HEK293T (cell line): Measurements from ENCODE around the gene ALG12.

Source experiments
- CTCF ChIA-PET: fragments of 350-600 bp; formaldehyde crosslinking; extraction: SDS; loops from one replicate; lab custom pipeline; 2021; ENCODE audit warnings: antibody characterized with exemption, inconsistent platforms; lab: Yijun Ruan, JAX
- POLR2A ChIA-PET: fragments of 350-600 bp; formaldehyde crosslinking; extraction: SDS; loops from one replicate; lab custom pipeline; 2020; ENCODE audit warnings: antibody characterized with exemption, inconsistent platforms; lab: Yijun Ruan, JAX
- DNase-seq: peaks from one replicate; pipeline ENCODE4 v3.0.0; 2012; ENCODE audit warnings: mixed read lengths; ENCODE audit errors: extremely low spot score
- ARNT ChIP-seq: fragments of 450-650 bp; IDR thresholded peaks from 2 replicates; pipeline ENCODE4 v1.6.1; 2017; ENCODE audit warnings: mild to moderate bottlenecking
- BHLHE40 ChIP-seq: fragments of 450-650 bp; IDR thresholded peaks from 2 replicates; pipeline ENCODE4 v1.6.1; 2016; ENCODE audit warnings: mild to moderate bottlenecking, moderate library complexity, borderline replicate concordance
- CTBP1 ChIP-seq: fragments of 450-650 bp; IDR thresholded peaks from 2 replicates; pipeline ENCODE4 v1.6.1; 2016; ENCODE audit warnings: borderline replicate concordance
- ELF4 ChIP-seq: fragments of 450-650 bp; IDR thresholded peaks from 2 replicates; pipeline ENCODE4 v1.6.1; 2017; ENCODE audit warnings: antibody characterized with exemption
- FOXA1 ChIP-seq: fragments of 450-650 bp; IDR thresholded peaks from 2 replicates; pipeline ENCODE4 v1.6.1; 2016; ENCODE audit warnings: mild to moderate bottlenecking
- FOXK2 ChIP-seq: fragments of 450-650 bp; IDR thresholded peaks from 2 replicates; pipeline ENCODE4 v1.6.1; 2016; ENCODE audit warnings: mild to moderate bottlenecking
- FOXM1 ChIP-seq: fragments of 450-650 bp; IDR thresholded peaks from 2 replicates; pipeline ENCODE4 v1.6.1; 2017; ENCODE audit warnings: mild to moderate bottlenecking, borderline replicate concordance
- HDGF ChIP-seq: fragments of 450-650 bp; IDR thresholded peaks from 2 replicates; pipeline ENCODE4 v1.6.1; 2017; ENCODE audit warnings: antibody characterized with exemption, borderline replicate concordance
- L3MBTL2 ChIP-seq: fragments of 450-650 bp; conservative IDR thresholded peaks from 2 replicates; pipeline ENCODE4 v1.6.1; 2016; ENCODE audit warnings: mild to moderate bottlenecking
- LEF1 ChIP-seq: fragments of 450-650 bp; IDR thresholded peaks from 2 replicates; pipeline ENCODE4 v1.6.1; 2017; ENCODE audit warnings: mild to moderate bottlenecking, borderline replicate concordance
- NFRKB ChIP-seq: fragments of 450-650 bp; IDR thresholded peaks from 2 replicates; pipeline ENCODE4 v1.6.1; 2016; ENCODE audit warnings: mild to moderate bottlenecking, moderate library complexity
- SP1 ChIP-seq: fragments of 450-650 bp; IDR thresholded peaks from 2 replicates; pipeline ENCODE4 v1.6.1; 2017
- SUZ12 ChIP-seq: fragments of 450-650 bp; IDR thresholded peaks from 2 replicates; pipeline ENCODE4 v1.6.1; 2016; ENCODE audit warnings: mild to moderate bottlenecking
- TARDBP ChIP-seq: fragments of 450-650 bp; IDR thresholded peaks from 2 replicates; pipeline ENCODE4 v1.6.1; 2016
- ZNF384 ChIP-seq: fragments of 450-650 bp; IDR thresholded peaks from 2 replicates; pipeline ENCODE4 v1.6.1; 2016
- TF ChIP-seq, protein P1 (sequence below): fragments of 450-650 bp; IDR thresholded peaks from 2 replicates; pipeline ENCODE4 v1.6.1; 2016

ALG12 gene

DNA sequence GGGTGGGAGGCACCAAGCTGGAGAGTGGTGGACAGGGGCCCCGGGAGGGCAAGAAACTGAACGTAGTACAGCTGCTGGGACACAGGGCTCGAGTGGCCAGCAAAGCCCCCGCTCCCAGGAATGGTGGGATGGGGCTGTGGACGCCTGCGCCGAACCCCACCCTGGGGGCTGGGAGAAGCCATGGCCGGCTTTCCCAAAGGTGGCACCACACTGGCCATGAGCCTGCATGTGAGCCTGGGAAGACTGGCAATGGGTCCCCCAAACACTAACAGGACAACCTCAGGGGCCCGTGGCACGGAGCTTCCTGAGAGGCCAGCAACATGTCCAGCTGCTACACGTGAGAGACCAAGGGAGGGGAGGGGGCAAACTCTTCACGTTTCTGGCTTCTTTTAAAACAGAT is 4.0 kb downstream of the ALG12 start:
- CTCF ChIA-PET = no interaction called here
- no peak for DNase-seq
- POLR2A ChIA-PET = no interaction called here
- TF ChIP-seq FOXK2 = no peak
- TF ChIP-seq LEF1 = no peak
- no peak for TF ChIP-seq ZNF384
- no peak for TF ChIP-seq ARNT
- no peak for TF ChIP-seq FOXA1
- TF ChIP-seq SUZ12 = no peak
- no peak for TF ChIP-seq FOXM1
- no peak for TF ChIP-seq HDGF
- TF ChIP-seq NFRKB = no peak
- no peak for TF ChIP-seq SP1
- no peak for TF ChIP-seq L3MBTL2
- no peak for TF ChIP-seq ELF4

GRCh38 chr22:49913446-49913845 is 4.8 kb downstream of the ALG12 start:
- ChIA-PET CTCF (no interaction called here), POLR2A (no interaction called here)
- no peak for TF ChIP-seq FOXA1
- TF ChIP-seq FOXM1 = no peak
- no peak for TF ChIP-seq CTBP1
- no peak for TF ChIP-seq ZNF384
- TF ChIP-seq ELF4 = no peak
- TF ChIP-seq SUZ12 = no peak
- TF ChIP-seq BHLHE40 = no peak
- no peak for TF ChIP-seq NFRKB
- no peak for TF ChIP-seq TARDBP
- TF ChIP-seq L3MBTL2 = no peak
- TF ChIP-seq, protein P1, sequence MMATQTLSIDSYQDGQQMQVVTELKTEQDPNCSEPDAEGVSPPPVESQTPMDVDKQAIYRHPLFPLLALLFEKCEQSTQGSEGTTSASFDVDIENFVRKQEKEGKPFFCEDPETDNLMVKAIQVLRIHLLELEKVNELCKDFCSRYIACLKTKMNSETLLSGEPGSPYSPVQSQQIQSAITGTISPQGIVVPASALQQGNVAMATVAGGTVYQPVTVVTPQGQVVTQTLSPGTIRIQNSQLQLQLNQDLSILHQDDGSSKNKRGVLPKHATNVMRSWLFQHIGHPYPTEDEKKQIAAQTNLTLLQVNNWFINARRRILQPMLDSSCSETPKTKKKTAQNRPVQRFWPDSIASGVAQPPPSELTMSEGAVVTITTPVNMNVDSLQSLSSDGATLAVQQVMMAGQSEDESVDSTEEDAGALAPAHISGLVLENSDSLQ = no peak
- TF ChIP-seq HDGF = no peak
- no peak for TF ChIP-seq SP1
- DNase-seq = no peak

- DNase-seq = no peak
- POLR2A ChIA-PET = no interaction called here
- CTCF ChIA-PET = no interaction called here
- no peak for TF ChIP-seq FOXA1
- no peak for TF ChIP-seq NFRKB
- no peak for TF ChIP-seq FOXM1
- TF ChIP-seq LEF1 = no peak
- TF ChIP-seq TARDBP = no peak
- no peak for TF ChIP-seq ZNF384
- TF ChIP-seq CTBP1 = no peak
- no peak for TF ChIP-seq SUZ12
- no peak for TF ChIP-seq BHLHE40
- TF ChIP-seq SP1 = no peak
- no peak for TF ChIP-seq FOXK2
- TF ChIP-seq ELF4 = no peak
- TF ChIP-seq L3MBTL2 = no peak
These were observed 5.2 kb downstream of the ALG12 start for GRCh38 chr22:49913026-49913425.

GRCh38 chr22:49911881-49912625 is 6.2 kb downstream of the ALG12 start:
- DNase-seq = no peak
- CTCF ChIA-PET = no interaction called here
- TF ChIP-seq L3MBTL2 (no peak), CTBP1 (no peak), FOXK2 (no peak), HDGF (no peak)
- TF ChIP-seq, protein P1 = no peak
- POLR2A ChIA-PET = no interaction called here

DNA sequence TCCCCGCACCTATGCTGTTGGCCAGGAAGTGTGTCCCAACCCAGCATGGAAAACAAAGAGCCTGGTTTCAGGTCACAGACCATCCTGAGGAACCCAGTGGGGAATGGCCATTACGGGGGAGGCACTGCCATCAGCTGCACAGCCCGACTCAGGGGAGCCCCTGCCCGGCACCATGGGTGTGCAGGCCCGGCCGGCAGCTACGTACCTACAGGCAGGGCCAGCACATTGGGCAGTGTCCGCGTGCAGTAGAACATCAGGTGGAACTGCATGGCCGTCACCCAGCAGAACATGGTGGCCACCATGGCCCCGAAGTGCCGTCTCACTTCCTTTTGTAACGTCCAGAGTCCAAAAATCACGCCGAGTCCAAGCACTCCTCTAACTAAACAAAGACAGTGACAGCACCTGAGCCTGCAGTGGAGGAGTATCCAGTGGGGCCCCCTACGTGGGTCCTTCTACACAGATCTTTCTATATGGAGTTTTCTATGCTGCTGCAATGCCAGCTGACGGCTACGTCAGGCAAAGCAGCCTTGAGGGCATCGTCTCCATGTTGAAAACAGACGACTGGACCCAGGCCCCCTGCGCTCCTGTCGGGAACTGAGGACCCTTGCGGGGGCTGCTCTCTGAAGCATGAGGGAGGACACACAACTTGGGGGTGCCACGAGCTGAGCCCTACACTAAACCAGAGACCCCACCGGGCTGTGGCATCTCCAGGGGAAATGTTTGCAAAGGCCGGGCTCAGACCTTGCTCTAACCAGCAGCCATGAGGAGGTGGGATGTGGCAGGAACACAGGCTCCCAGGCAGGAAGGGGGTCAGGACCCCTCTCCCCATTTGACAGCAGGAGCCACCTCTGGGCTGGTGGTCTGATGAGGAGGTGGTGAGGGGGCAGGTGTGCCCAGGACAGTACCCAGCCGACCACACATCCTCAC is 7.7 kb downstream of the ALG12 start:
- TF ChIP-seq SP1 = no peak
- no peak for TF ChIP-seq CTBP1
- no peak for TF ChIP-seq L3MBTL2
- no peak for TF ChIP-seq FOXA1
- no peak for TF ChIP-seq LEF1
- no peak for TF ChIP-seq BHLHE40
- TF ChIP-seq ZNF384 = no peak
- TF ChIP-seq ARNT = no peak
- no peak for TF ChIP-seq NFRKB
- TF ChIP-seq ELF4 = no peak
- TF ChIP-seq FOXK2 = no peak
- no peak for TF ChIP-seq HDGF
- TF ChIP-seq, protein P1 = no peak
- no peak for TF ChIP-seq TARDBP
- no peak for DNase-seq
- POLR2A ChIA-PET = no interaction called here
- CTCF ChIA-PET = no interaction called here
